ENCODE results near the gene ARAF. TPM values are rescaled to one million over a fixed set of nuclear protein-coding genes. Genes with fewer than 3 reads are reported as not detected.
A peak's percentile ranks its signal among the peaks of the same experiment; 100 is the strongest.

The ARAF gene
- total RNA-seq, 2 donors from 2014 or later = 42.5 to 52.7 TPM

- peak; percentile 2 for DNase-seq (ENCODE audit: low spot score)
- intact Hi-C loops (cut with DNase I) = no loop called here
Measured at GRCh38 chrX:47611489-47611888, 50.5 kb downstream of the ARAF start.

GRCh38 chrX:47611926-47612325 lies 50.9 kb downstream of the ARAF start:
- peak; percentile 4 for DNase-seq (ENCODE audit: low spot score)
- intact Hi-C loops (cut with DNase I) = no loop called here

- intact Hi-C loops (cut with DNase I) = no loop called here
Measured at GRCh38 chrX:47612418-47612817, 51.4 kb downstream of the ARAF start.

GRCh38 chrX:47613082-47613481 lies 52.1 kb downstream of the ARAF start:
- intact Hi-C loops (cut with DNase I) = no loop called here
- peak; percentile 45 for DNase-seq (ENCODE audit: low spot score)

More at GRCh38 chrX:47612418-47612817, 51.4 kb downstream of the ARAF start:
- peak; percentile 23 for DNase-seq (ENCODE audit: low spot score)

- intact Hi-C loops (cut with DNase I) = loop anchor here in 1 of 2 donors (1.0 kb wide), 1 partner anchor 42 kb away; no protein-coding TSS in a partner anchor
- DNase-seq (ENCODE audit: low spot score) = peak; percentile 6
Measured at GRCh38 chrX:47614618-47615017, 53.6 kb downstream of the ARAF start.

- intact Hi-C loops (cut with DNase I) = no loop called here
- peak; percentile 62 for DNase-seq (ENCODE audit: low spot score)
Measured at GRCh38 chrX:47618923-47619485, 58.0 kb downstream of the ARAF start.

- DNase-seq (ENCODE audit: low spot score) = peak; percentile 95
- intact Hi-C loops (cut with DNase I) = no loop called here
Measured at GRCh38 chrX:47619486-47620302, 58.7 kb downstream of the ARAF start, which contains the start of gene SYN1. TSS of gene SYN1 (minus strand) at chrX:47619857. CDS start at chrX:47619728, 129 bp downstream.

GRCh38 chrX:47620303-47620685 lies 59.3 kb downstream of the ARAF start:
- peak; percentile 48 for DNase-seq (ENCODE audit: low spot score)
- intact Hi-C loops (cut with DNase I) = no loop called here

Small RNA genes lying within 50 kb of the gene (microRNA-seq; reads per million reads assigned to microRNA genes)
- gene MIR4769 (ENCODE audit: borderline microRNAs expressed in 2 of 2) = 0 to 0.32 reads per million in 2 donors

Other genes starting within 250 kb of the ARAF start
- gene ZNF157, start 190.6 kb upstream of the ARAF start, total RNA-seq = under 1 TPM; 0.14 to 0.19 TPM
- 1 to 10 TPM; 6.4 to 8.5 TPM for gene ZNF41, start 78.0 kb upstream of the ARAF start, total RNA-seq
- 1,000 to 10,000 TPM; 1,076 to 2,214 TPM for gene TIMP1, start 21.2 kb downstream of the ARAF start, total RNA-seq
- gene SYN1, start 58.7 kb downstream of the ARAF start, total RNA-seq = 1 to 10 TPM; 1.2 to 2.3 TPM
- 1 to 10 TPM; 3.2 to 10.0 TPM for gene CFP, start 68.7 kb downstream of the ARAF start, total RNA-seq
- 10 to 100 TPM; 25.6 to 30.7 TPM for gene ELK1, start 89.4 kb downstream of the ARAF start, total RNA-seq
- gene UXT, start 98.0 kb downstream of the ARAF start, total RNA-seq = 10 to 100 TPM; 70.1 to 75.6 TPM